GM23338 (cell line): ENCODE results near the gene PACS1. TPM values are rescaled to one million over a fixed set of nuclear protein-coding genes. Genes with fewer than 3 reads are reported as not detected.
A peak's percentile ranks its signal among the peaks of the same experiment; 100 is the strongest.
"Not testable (repeated sequence)": the region's sequence is repeated elsewhere in the genome, so short reads cannot be mapped to it uniquely, and the experiment has no call there.

Source experiments
- ATAC-seq: fragments of 200-7000 bp; cut with Tn5 transposase; 3 replicates; pipeline ENCODE4 v1.9.1; 2020
- DNase-seq: peaks from one replicate; pipeline ENCODE4 v3.0.0-alpha.2; 2015; ENCODE audit warnings: low spot score
- H2AFZ ChIP-seq: fragments of 200-600 bp; sonication (generic); 2 replicates; pipeline ENCODE4 v1.8.0; 2016; ENCODE audit warnings: antibody characterized with exemption, mild to moderate bottlenecking, moderate library complexity
- H3F3A ChIP-seq: fragments of 200-600 bp; sonication (generic); replicated peaks from 2 replicates; pipeline ENCODE4 v1.8.0; 2017; ENCODE audit warnings: antibody characterized with exemption, mixed run types, low read depth
- H3K27ac ChIP-seq: fragments of 200-600 bp; sonication (generic); 2 replicates; pipeline ENCODE4 v1.6.1; 2016; ENCODE audit warnings: low read depth
- H3K27me3 ChIP-seq: fragments of 200-600 bp; sonication (generic); 2 replicates; pipeline ENCODE4 v1.8.0; 2016; ENCODE audit warnings: mild to moderate bottlenecking, mixed run types, moderate library complexity; ENCODE audit not compliant: insufficient read depth
- H3K36me3 ChIP-seq: fragments of 200-600 bp; sonication (generic); 2 replicates; pipeline ENCODE4 v1.8.0; 2016; ENCODE audit warnings: mild to moderate bottlenecking; ENCODE audit not compliant: insufficient read depth
- H3K4me1 ChIP-seq: fragments of 200-600 bp; sonication (generic); 2 replicates; pipeline ENCODE4 v1.8.0; 2016; ENCODE audit warnings: mild to moderate bottlenecking, moderate library complexity; ENCODE audit not compliant: insufficient read depth
- H3K4me2 ChIP-seq: fragments of 200-600 bp; sonication (generic); 2 replicates; pipeline ENCODE4 v1.7.1; 2017; ENCODE audit warnings: mixed run types
- H3K4me3 ChIP-seq: fragments of 200-600 bp; sonication (generic); 2 replicates; pipeline ENCODE4 v1.6.1; 2016; ENCODE audit warnings: mixed run types
- H3K79me2 ChIP-seq: fragments of 200-600 bp; sonication (generic); replicated peaks from 2 replicates; pipeline ENCODE4 v1.8.0; 2017; ENCODE audit warnings: mild to moderate bottlenecking; ENCODE audit not compliant: insufficient read depth
- H3K9me2 ChIP-seq: fragments of 200-600 bp; sonication (generic); 2 replicates; pipeline ENCODE4 v1.8.0; 2017; ENCODE audit not compliant: insufficient read depth
- H4K20me1 ChIP-seq: fragments of 200-600 bp; sonication (generic); replicated peaks from 2 replicates; pipeline ENCODE4 v1.8.0; 2017; ENCODE audit warnings: mild to moderate bottlenecking; ENCODE audit not compliant: insufficient read depth
- H3K27ac Mint-ChIP-seq: 2 replicates; pipeline ENCODE4 v1.8.0; 2020; ENCODE audit warnings: inconsistent platforms, mild to moderate bottlenecking, moderate library complexity, mixed read lengths
- H3K27me3 Mint-ChIP-seq: 3 replicates; pipeline ENCODE4 v1.8.0; 2022; ENCODE audit warnings: low read depth, mild to moderate bottlenecking, moderate library complexity, mixed read lengths, inconsistent platforms; ENCODE audit not compliant: insufficient read depth, poor library complexity
- H3K36me3 Mint-ChIP-seq: 3 replicates; pipeline ENCODE4 v1.8.0; 2021; ENCODE audit warnings: low read depth, mild to moderate bottlenecking, inconsistent platforms, moderate library complexity, mixed read lengths
- H3K4me1 Mint-ChIP-seq: 3 replicates; pipeline ENCODE4 v1.8.0; 2020; ENCODE audit warnings: mild to moderate bottlenecking, inconsistent platforms, mixed read lengths
- H3K4me3 Mint-ChIP-seq: 3 replicates; pipeline ENCODE4 v1.8.0; 2021; ENCODE audit warnings: moderate library complexity, mild to moderate bottlenecking, inconsistent platforms, mixed read lengths
- H3K9me3 Mint-ChIP-seq: 3 replicates; pipeline ENCODE4 v1.8.0; 2020; ENCODE audit warnings: moderate library complexity, mild to moderate bottlenecking, inconsistent platforms, mixed read lengths
- CREB1 ChIP-seq: fragments of 250-450 bp; sonication (Bioruptor Pico); IDR thresholded peaks from 2 replicates; pipeline ENCODE4 v1.5.0; 2020; ENCODE audit warnings: low read depth, mild to moderate bottlenecking, moderate library complexity
- REST ChIP-seq: IDR thresholded peaks from one replicate; pipeline ENCODE4 v1.6.1; 2018; ENCODE audit warnings: antibody characterized with exemption; ENCODE audit not compliant: unreplicated experiment
- STAT1 ChIP-seq: IDR thresholded peaks from one replicate; pipeline ENCODE4 v1.6.1; 2016; ENCODE audit warnings: antibody characterized with exemption; ENCODE audit not compliant: unreplicated experiment
- ZNF114 ChIP-seq: fragments of 250-450 bp; sonication (Bioruptor Pico); IDR thresholded peaks from 2 replicates; pipeline ENCODE4 v1.5.0; 2020; ENCODE audit warnings: mild to moderate bottlenecking, moderate library complexity
- ZNF462 ChIP-seq: fragments of 250-450 bp; sonication (Bioruptor Pico); IDR thresholded peaks from 2 replicates; pipeline ENCODE4 v1.5.0; 2020; ENCODE audit warnings: mild to moderate bottlenecking, moderate library complexity
- polyA plus RNA-seq: library from polyadenylated mRNA; unstranded; fragments of >200 nt; fragmentation: Nextera tagmentation; extraction: Ambion mirVana; gene quantifications from 2 replicates; pipeline ENCODE4 v1.2.1, GENCODE V29; 2016
- total RNA-seq: library from RNA; depleted of rRNA; stranded (reverse); fragments of >200 nt; shearing (Covaris generic); gene quantifications from 2 replicates; pipeline ENCODE4 v1.2.3, GENCODE V29; 2014

The PACS1 gene
- total and polyA plus RNA-seq, 2 experiments from 2014 or later: 8.0 to 37.5 TPM

- peaks cover 18% of the 10 kb centered on the region for H3K79me2 ChIP-seq
- H4K20me1 ChIP-seq, H3K4me3 Mint-ChIP-seq, DNase-seq, H3K4me1 Mint-ChIP-seq, ATAC-seq, H3K4me3 ChIP-seq, H3K27me3 ChIP-seq, H3K27ac Mint-ChIP-seq, H3F3A ChIP-seq, H3K4me1 ChIP-seq, H3K9me2 ChIP-seq, H3K4me2 ChIP-seq, H3K36me3 ChIP-seq, H3K9me3 Mint-ChIP-seq, H3K27me3 Mint-ChIP-seq, H3K36me3 Mint-ChIP-seq, H3K27ac ChIP-seq, H2AFZ ChIP-seq: not testable (repeated sequence)
Measured at GRCh38 chr11:66092125-66092524, 22.1 kb downstream of the PACS1 start.

GRCh38 chr11:66099746-66100145 lies 29.7 kb downstream of the PACS1 start:
- H3K4me3 ChIP-seq, H3K4me3 Mint-ChIP-seq, H3K36me3 ChIP-seq, H3K9me3 Mint-ChIP-seq, H3K79me2 ChIP-seq, H3K9me2 ChIP-seq, H3K36me3 Mint-ChIP-seq, H3F3A ChIP-seq, H3K4me2 ChIP-seq, DNase-seq, H4K20me1 ChIP-seq, H3K27ac ChIP-seq, H3K27me3 ChIP-seq, ATAC-seq, H3K27ac Mint-ChIP-seq, H3K4me1 Mint-ChIP-seq, H3K4me1 ChIP-seq, H3K27me3 Mint-ChIP-seq, H2AFZ ChIP-seq: not testable (repeated sequence)

- H3K79me2 ChIP-seq: peaks cover 15% of the 10 kb centered on the region
- peaks cover 7% of the 10 kb centered on the region; the same call in 2 of the 3 replicates for H3K4me1 Mint-ChIP-seq
- H3K9me2 ChIP-seq: no peaks in the 10 kb centered on the region
- H3K4me3 ChIP-seq: no peak overlapping the region
- peak; percentile 31; the same call in 2 of the 3 replicates for ATAC-seq
- no peak overlapping the region for H3K27ac Mint-ChIP-seq
- no peak overlapping the region for H2AFZ ChIP-seq
- H3K4me2 ChIP-seq: no peak overlapping the region
- no peak overlapping the region for H3K4me3 Mint-ChIP-seq
- no peaks in the 10 kb centered on the region for H3K36me3 Mint-ChIP-seq
- peaks cover 2% of the 10 kb centered on the region for H3K27me3 Mint-ChIP-seq
- no peak for TF ChIP-seq STAT1
- TF ChIP-seq CREB1: no peak
- TF ChIP-seq ZNF114 (CRISPR knock-in tag): no peak
- TF ChIP-seq ZNF462 (CRISPR knock-in tag): no peak
- TF ChIP-seq REST: no peak
- no peaks in the 10 kb centered on the region for H3K36me3 ChIP-seq
- no peaks in the 10 kb centered on the region for H3K27me3 ChIP-seq
- no peaks in the 10 kb centered on the region; the same call in 1 of the 2 replicates for H3K4me1 ChIP-seq
- H4K20me1 ChIP-seq: 0 out of 2 replicates have a peak, but pooled peaks cover 1% of the 10 kb centered on the region
- peak; percentile 10 for DNase-seq
- H3K27ac ChIP-seq: no peak overlapping the region
- no peaks in the 10 kb centered on the region for H3F3A ChIP-seq
- H3K9me3 Mint-ChIP-seq: no peaks in the 10 kb centered on the region
Measured at GRCh38 chr11:66100272-66101065, 30.4 kb downstream of the PACS1 start.
